T-helper 9 cell (primary cell): ENCODE results near the gene CFD.
"Not testable (repeated sequence)": the region's sequence is repeated elsewhere in the genome, so short reads cannot be mapped to it uniquely, and the experiment has no call there.

Experiments
- DNase-seq: peaks from one replicate; pipeline ENCODE4 v3.0.0-alpha.2; 2020

Gene CFD

GRCh38 chr19:873084-873483 is 13.6 kb downstream of the CFD start:
- DNase-seq, result peak; percentile 73

- DNase-seq, result no peak
Measured at GRCh38 chr19:873561-874041, 14.1 kb downstream of the CFD start.

GRCh38 chr19:875265-875879 is 15.9 kb downstream of the CFD start:
- no peak for DNase-seq

- DNase-seq, result no peak
Measured at GRCh38 chr19:876089-876488, 16.6 kb downstream of the CFD start.

GRCh38 chr19:876780-877314 is 17.4 kb downstream of the CFD start:
- DNase-seq, result no peak

- DNase-seq, result not testable (repeated sequence)
Measured at GRCh38 chr19:877992-878660, 18.7 kb downstream of the CFD start.

GRCh38 chr19:878751-879561 is 19.5 kb downstream of the CFD start:
- DNase-seq, result not testable (repeated sequence)

GRCh38 chr19:879711-880438 is 20.4 kb downstream of the CFD start:
- DNase-seq, result no peak

- DNase-seq, result no peak
Measured at GRCh38 chr19:881385-882071, 22.1 kb downstream of the CFD start.

GRCh38 chr19:882871-883497 is 23.5 kb downstream of the CFD start:
- no peak for DNase-seq

- DNase-seq, result no peak
Measured at GRCh38 chr19:883661-884211, 24.3 kb downstream of the CFD start.

- no peak for DNase-seq
Measured at GRCh38 chr19:884420-885211, 25.2 kb downstream of the CFD start.

- DNase-seq, result no peak
Measured at GRCh38 chr19:885536-886224, 26.2 kb downstream of the CFD start.

GRCh38 chr19:887072-887471 is 27.6 kb downstream of the CFD start:
- DNase-seq, result no peak

- DNase-seq, result no peak
Measured at GRCh38 chr19:887599-887998, 28.1 kb downstream of the CFD start.

- peak; percentile 47 for DNase-seq
Measured at GRCh38 chr19:888581-889385, 29.3 kb downstream of the CFD start.

- DNase-seq, result no peak
Measured at GRCh38 chr19:889662-890295, 30.3 kb downstream of the CFD start.

- DNase-seq, result no peak
Measured at GRCh38 chr19:890831-891230, 31.4 kb downstream of the CFD start.
